ENCODE data around the gene IDH3B.

Gene IDH3B

DNA sequence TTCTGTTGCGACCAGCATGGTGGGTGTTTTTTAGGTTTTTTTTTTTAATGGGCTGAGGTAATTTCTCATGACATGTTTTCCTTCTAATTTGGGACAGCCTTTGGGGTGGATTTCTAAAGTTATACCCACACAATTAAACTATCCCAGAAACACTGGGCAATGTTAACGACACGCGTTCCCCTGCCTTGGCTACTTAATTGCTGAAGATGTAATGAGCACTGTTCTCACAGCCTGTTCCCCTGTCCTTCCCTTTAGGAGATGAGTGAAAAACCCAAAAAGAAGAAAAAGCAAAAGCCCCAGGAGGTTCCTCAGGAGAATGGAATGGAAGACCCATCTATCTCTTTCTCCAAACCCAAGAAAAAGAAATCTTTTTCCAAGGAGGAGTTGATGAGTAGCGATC, 6.3 kb downstream of the IDH3B start:
- no peak overlapping the region for H3K4me2 ChIP-seq (ENCODE audit: low read depth, low read length, poor library complexity, severe bottlenecking)
- H3K79me2 ChIP-seq (ENCODE audit: insufficient read depth, low read length): peaks cover 61% of the 10 kb centered on the region
- no peaks in the 10 kb centered on the region for H3K9me3 ChIP-seq (ENCODE audit: insufficient read depth, low read depth, low read length)
- peaks cover 72% of the 10 kb centered on the region for H3K36me3 ChIP-seq (ENCODE audit: insufficient read depth, low read length)
- no peaks in the 10 kb centered on the region for H3K27me3 ChIP-seq (ENCODE audit: insufficient read depth, low read length, poor library complexity, severe bottlenecking)
- TF ChIP-seq EZH2phosphoT487 (IDR thresholded peaks at IDR 0.05; ENCODE audit: borderline replicate concordance): no peak
- TF ChIP-seq, protein P1, sequence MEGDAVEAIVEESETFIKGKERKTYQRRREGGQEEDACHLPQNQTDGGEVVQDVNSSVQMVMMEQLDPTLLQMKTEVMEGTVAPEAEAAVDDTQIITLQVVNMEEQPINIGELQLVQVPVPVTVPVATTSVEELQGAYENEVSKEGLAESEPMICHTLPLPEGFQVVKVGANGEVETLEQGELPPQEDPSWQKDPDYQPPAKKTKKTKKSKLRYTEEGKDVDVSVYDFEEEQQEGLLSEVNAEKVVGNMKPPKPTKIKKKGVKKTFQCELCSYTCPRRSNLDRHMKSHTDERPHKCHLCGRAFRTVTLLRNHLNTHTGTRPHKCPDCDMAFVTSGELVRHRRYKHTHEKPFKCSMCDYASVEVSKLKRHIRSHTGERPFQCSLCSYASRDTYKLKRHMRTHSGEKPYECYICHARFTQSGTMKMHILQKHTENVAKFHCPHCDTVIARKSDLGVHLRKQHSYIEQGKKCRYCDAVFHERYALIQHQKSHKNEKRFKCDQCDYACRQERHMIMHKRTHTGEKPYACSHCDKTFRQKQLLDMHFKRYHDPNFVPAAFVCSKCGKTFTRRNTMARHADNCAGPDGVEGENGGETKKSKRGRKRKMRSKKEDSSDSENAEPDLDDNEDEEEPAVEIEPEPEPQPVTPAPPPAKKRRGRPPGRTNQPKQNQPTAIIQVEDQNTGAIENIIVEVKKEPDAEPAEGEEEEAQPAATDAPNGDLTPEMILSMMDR (conservative IDR thresholded peaks at IDR 0.05; ENCODE audit: low read length): no peak
- H3F3A ChIP-seq (ENCODE audit: low read depth): peaks cover 11% of the 10 kb centered on the region; the same call in 1 of the 2 replicates
- H3K4me1 ChIP-seq (ENCODE audit: insufficient read depth, low read length, poor library complexity, severe bottlenecking): peaks cover 23% of the 10 kb centered on the region
- peaks cover 62% of the 10 kb centered on the region for H4K20me1 ChIP-seq (ENCODE audit: insufficient read depth, low read length, poor library complexity, severe bottlenecking)
- H2AFZ ChIP-seq (ENCODE audit: low read length): no peak overlapping the region
- H3K9ac ChIP-seq (ENCODE audit: low read depth, low read length, poor library complexity, severe bottlenecking): no peak overlapping the region
- H3K9me2 ChIP-seq (replicated peaks; ENCODE audit: low read depth, low read length): no peaks in the 10 kb centered on the region
- H3K4me3 ChIP-seq (ENCODE audit: low read length, poor library complexity, severe bottlenecking): no peak overlapping the region

- H3K4me1 ChIP-seq (ENCODE audit: insufficient read depth, low read length, poor library complexity, severe bottlenecking): peaks cover 23% of the 10 kb centered on the region
- peaks cover 72% of the 10 kb centered on the region for H3K36me3 ChIP-seq (ENCODE audit: insufficient read depth, low read length)
- H3K79me2 ChIP-seq (ENCODE audit: insufficient read depth, low read length): peaks cover 61% of the 10 kb centered on the region
- no peaks in the 10 kb centered on the region for H3K9me3 ChIP-seq (ENCODE audit: insufficient read depth, low read depth, low read length)
- H3F3A ChIP-seq (ENCODE audit: low read depth): peaks cover 11% of the 10 kb centered on the region; the same call in 1 of the 2 replicates
- H4K20me1 ChIP-seq (ENCODE audit: insufficient read depth, low read length, poor library complexity, severe bottlenecking): peaks cover 63% of the 10 kb centered on the region
- H3K27me3 ChIP-seq (ENCODE audit: insufficient read depth, low read length, poor library complexity, severe bottlenecking): no peaks in the 10 kb centered on the region
- no peak overlapping the region for H3K9ac ChIP-seq (ENCODE audit: low read depth, low read length, poor library complexity, severe bottlenecking)
- no peak overlapping the region for H2AFZ ChIP-seq (ENCODE audit: low read length)
- no peak overlapping the region for H3K4me3 ChIP-seq (ENCODE audit: low read length, poor library complexity, severe bottlenecking)
- no peaks in the 10 kb centered on the region for H3K9me2 ChIP-seq (replicated peaks; ENCODE audit: low read depth, low read length)
- H3K4me2 ChIP-seq (ENCODE audit: low read depth, low read length, poor library complexity, severe bottlenecking): no peak overlapping the region
- TF ChIP-seq, protein P1 (conservative IDR thresholded peaks at IDR 0.05; ENCODE audit: low read length): no peak
- TF ChIP-seq EZH2phosphoT487 (IDR thresholded peaks at IDR 0.05; ENCODE audit: borderline replicate concordance): no peak
These were observed 6.8 kb downstream of the IDH3B start for GRCh38 chr20:2657241-2657640.

GRCh38 chr20:2656471-2657117, 7.4 kb downstream of the IDH3B start:
- Histone ChIP-seq H2AFZ (ENCODE audit: low read length) (no peak overlapping the region), H3K27me3 (ENCODE audit: insufficient read depth, low read length, poor library complexity, severe bottlenecking) (no peaks in the 10 kb centered on the region), H3K4me3 (ENCODE audit: low read length, poor library complexity, severe bottlenecking) (no peak overlapping the region), H3F3A (ENCODE audit: low read depth) (peaks cover 17% of the 10 kb centered on the region), H3K9me3 (ENCODE audit: insufficient read depth, low read depth, low read length) (no peaks in the 10 kb centered on the region), H4K20me1 (ENCODE audit: insufficient read depth, low read length, poor library complexity, severe bottlenecking) (peaks cover 58% of the 10 kb centered on the region), H3K4me2 (ENCODE audit: low read depth, low read length, poor library complexity, severe bottlenecking) (peak overlapping the region; percentile 99), H3K9me2 (replicated peaks; ENCODE audit: low read depth, low read length) (no peaks in the 10 kb centered on the region), H3K79me2 (ENCODE audit: insufficient read depth, low read length) (peaks cover 55% of the 10 kb centered on the region), H3K9ac (ENCODE audit: low read depth, low read length, poor library complexity, severe bottlenecking) (no peak overlapping the region), H3K36me3 (ENCODE audit: insufficient read depth, low read length) (peaks cover 72% of the 10 kb centered on the region), H3K4me1 (ENCODE audit: insufficient read depth, low read length, poor library complexity, severe bottlenecking) (peaks cover 28% of the 10 kb centered on the region)
- TF ChIP-seq, protein P1 (conservative IDR thresholded peaks at IDR 0.05; ENCODE audit: low read length): no peak
- TF ChIP-seq EZH2phosphoT487 (IDR thresholded peaks at IDR 0.05; ENCODE audit: borderline replicate concordance): no peak

All from Loucy (cell line).